ENCODE data around the gene KCNQ1.

KCNQ1 gene

GRCh38 chr11:2413742-2414579 lies 30.8 kb upstream of the KCNQ1 start:
- in situ Hi-C loops (cut with HindIII; ENCODE audit: low sequenced_read_pairs), result loop anchor here (5.0 kb wide), 1 partner anchor 232 kb away; no protein-coding TSS in a partner anchor
- no peak overlapping the region for H3K4me3 ChIP-seq (ENCODE audit: low read depth, low read length)
- DNase-seq (ENCODE audit: low read depth), result no peak
- no peak for TF ChIP-seq CTCF (IDR thresholded peaks at IDR 0.05; ENCODE audit: low read depth, low read length, missing control alignments)

GRCh38 chr11:2414616-2415015 lies 30.2 kb upstream of the KCNQ1 start:
- in situ Hi-C loops (cut with HindIII; ENCODE audit: low sequenced_read_pairs), result loop anchor here (5.0 kb wide), 1 partner anchor 232 kb away; no protein-coding TSS in a partner anchor
- no peak for TF ChIP-seq CTCF (IDR thresholded peaks at IDR 0.05; ENCODE audit: low read depth, low read length, missing control alignments)
- no peak overlapping the region for H3K4me3 ChIP-seq (ENCODE audit: low read depth, low read length)
- DNase-seq (ENCODE audit: low read depth), result no peak

GRCh38 chr11:2415171-2415570 lies 29.6 kb upstream of the KCNQ1 start:
- DNase-seq (ENCODE audit: low read depth), result no peak
- H3K4me3 ChIP-seq (ENCODE audit: low read depth, low read length), result no peak overlapping the region
- no peak for TF ChIP-seq CTCF (IDR thresholded peaks at IDR 0.05; ENCODE audit: low read depth, low read length, missing control alignments)
- in situ Hi-C loops (cut with HindIII; ENCODE audit: low sequenced_read_pairs), result no loop called here

GRCh38 chr11:2415601-2416380 lies 29.0 kb upstream of the KCNQ1 start:
- H3K4me3 ChIP-seq (ENCODE audit: low read depth, low read length), result no peak overlapping the region
- TF ChIP-seq CTCF (IDR thresholded peaks at IDR 0.05; ENCODE audit: low read depth, low read length, missing control alignments), result no peak
- DNase-seq (ENCODE audit: low read depth), result no peak
- in situ Hi-C loops (cut with HindIII; ENCODE audit: low sequenced_read_pairs), result no loop called here

GRCh38 chr11:2416765-2417164 lies 28.0 kb upstream of the KCNQ1 start:
- no peak for TF ChIP-seq CTCF (IDR thresholded peaks at IDR 0.05; ENCODE audit: low read depth, low read length, missing control alignments)
- in situ Hi-C loops (cut with HindIII; ENCODE audit: low sequenced_read_pairs), result no loop called here
- H3K4me3 ChIP-seq (ENCODE audit: low read depth, low read length), result no peak overlapping the region
- DNase-seq (ENCODE audit: low read depth), result no peak

GRCh38 chr11:2417856-2418692 lies 26.7 kb upstream of the KCNQ1 start:
- DNase-seq (ENCODE audit: low read depth), result no peak
- TF ChIP-seq CTCF (IDR thresholded peaks at IDR 0.05; ENCODE audit: low read depth, low read length, missing control alignments), result no peak
- H3K4me3 ChIP-seq (ENCODE audit: low read depth, low read length), result no peak overlapping the region
- in situ Hi-C loops (cut with HindIII; ENCODE audit: low sequenced_read_pairs), result no loop called here

All from astrocyte of the cerebellum (primary cell).